Caco-2 (cell line): Measurements from ENCODE around the gene GID8. TPM values are rescaled to one million over a fixed set of nuclear protein-coding genes. Genes with fewer than 3 reads are reported as not detected.
A peak's percentile ranks its signal among the peaks of the same experiment; 100 is the strongest.

Source experiments
- BruUV-seq: library from RNA; stranded (reverse); fragments of 400-500 nt; replicated peaks from 2 replicates; lab custom pipeline; 2021; lab: Mats Ljungman, UMichigan
- CTCF ChIA-PET: fragments of 300-600 bp; sonication (Branson Sonifier 250); formaldehyde crosslinking; loops from one replicate; lab custom pipeline; 2022; ENCODE audit warnings: antibody characterized with exemption; lab: Charles Lee
- POLR2A ChIA-PET: fragments of 300-600 bp; sonication (Branson Sonifier 250); formaldehyde crosslinking; loops from one replicate; lab custom pipeline; 2022; ENCODE audit warnings: antibody characterized with exemption; lab: Charles Lee
- DNase-seq, 2 experiments: peaks; one replicate each; pipeline versions ENCODE4 v3.0.0 to v3.0.0-alpha.2; 2020 to 2022
- H3K27me3 ChIP-seq: replicated peaks from 2 replicates; pipeline ENCODE4 v1.6.0; 2011; ENCODE audit warnings: low read length; ENCODE audit not compliant: control insufficient read depth, insufficient read depth
- H3K36me3 ChIP-seq: 2 replicates; pipeline ENCODE4 v1.5.1; 2011; ENCODE audit warnings: low read length; ENCODE audit not compliant: control insufficient read depth, insufficient read depth
- H3K4me1 ChIP-seq: fragments of 250-450 bp; sonication (Bioruptor Pico); 2 replicates; pipeline ENCODE4 v1.5.1; 2020; ENCODE audit warnings: mild to moderate bottlenecking
- H3K4me3 ChIP-seq: 2 replicates; pipeline ENCODE4 v1.5.1; 2011; ENCODE audit warnings: low read depth, mild to moderate bottlenecking, control low read depth, low read length
- H3K9me3 ChIP-seq: fragments of 250-450 bp; sonication (Bioruptor Pico); 2 replicates; pipeline ENCODE4 v1.5.1; 2020; ENCODE audit warnings: mild to moderate bottlenecking, moderate library complexity
- H3K27ac Mint-ChIP-seq: one replicate; pipeline ENCODE4 v1.8.0; 2022; ENCODE audit warnings: mixed read lengths; ENCODE audit not compliant: unreplicated experiment
- H3K27me3 Mint-ChIP-seq: one replicate; pipeline ENCODE4 v1.8.0; 2022; ENCODE audit warnings: mixed read lengths; ENCODE audit not compliant: insufficient read depth, unreplicated experiment
- H3K36me3 Mint-ChIP-seq: one replicate; pipeline ENCODE4 v1.8.0; 2022; ENCODE audit warnings: mild to moderate bottlenecking, mixed read lengths; ENCODE audit not compliant: insufficient read depth, unreplicated experiment
- H3K4me1 Mint-ChIP-seq: one replicate; pipeline ENCODE4 v1.8.0; 2022; ENCODE audit warnings: low read depth, mixed read lengths; ENCODE audit not compliant: unreplicated experiment
- H3K4me3 Mint-ChIP-seq: one replicate; pipeline ENCODE4 v1.8.0; 2022; ENCODE audit warnings: mild to moderate bottlenecking, moderate library complexity, mixed read lengths; ENCODE audit not compliant: unreplicated experiment
- H3K9me3 Mint-ChIP-seq: one replicate; pipeline ENCODE4 v1.8.0; 2022; ENCODE audit warnings: mixed read lengths; ENCODE audit not compliant: unreplicated experiment
- CTCF ChIP-seq, 2 experiments: fragments of 200-600 bp in 1 of 2; IDR thresholded peaks; 1 replicate in 1 of 2; 2 replicates in 1 of 2; pipeline versions ENCODE4 v1.5.1 to v1.8.0; 2011 to 2022; ENCODE audit warnings: antibody characterized with exemption in 1 of 2, control low read depth in 1 of 2, inconsistent platforms in 1 of 2, low read depth in 1 of 2, low read length in 1 of 2, mild to moderate bottlenecking in 1 of 2, moderate library complexity in 1 of 2; ENCODE audit not compliant: insufficient read depth in 1 of 2, severe bottlenecking in 1 of 2, unreplicated experiment in 1 of 2
- intact Hi-C: fragments of 100-400 bp; cut with micrococcal nuclease; formaldehyde crosslinking; loops from one replicate; pipeline ENCODE4 v1.10.0; 2022; ENCODE audit not compliant: unreplicated experiment
- total RNA-seq: library from RNA; stranded (reverse); gene quantifications from 2 replicates; pipeline ENCODE4 v1.2.3, GENCODE V29; 2022

GID8 gene
- total RNA-seq, 1 experiment from 2014 or later = 133 TPM

DNA sequence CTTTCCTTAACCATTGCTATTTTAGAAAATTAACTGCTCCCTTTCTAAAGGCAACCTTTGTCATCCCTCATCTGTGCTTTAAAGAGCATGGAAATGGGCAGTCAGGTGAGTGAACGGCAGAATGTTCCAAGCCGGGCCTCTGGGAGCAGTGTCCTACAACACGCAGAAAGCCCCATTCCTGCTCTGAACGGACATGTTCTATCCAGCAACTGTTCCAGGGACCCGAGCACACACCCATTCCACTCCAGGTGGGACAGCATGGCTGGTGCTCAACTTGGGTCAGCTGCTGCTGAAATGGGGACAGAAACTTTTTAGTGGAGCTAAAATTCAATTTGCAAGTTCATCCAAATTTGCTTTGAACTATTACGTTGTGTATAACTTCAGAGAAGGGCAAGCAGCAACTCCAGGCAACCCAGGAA lies 38.3 kb upstream of the GID8 start:
- H3K36me3 ChIP-seq = peaks cover 13% of the 10 kb centered on the region
- ChIA-PET POLR2A (interaction anchor here (0.6 kb wide), 1 partner anchor 28 kb away, joined by 5 read pairs; no protein-coding TSS in a partner anchor), CTCF (no interaction called here)
- Mint-ChIP-seq H3K9me3 (no peaks in the 10 kb centered on the region), H3K36me3 (peaks cover 100% of the 10 kb centered on the region), H3K4me1 (peaks cover 28% of the 10 kb centered on the region), H3K4me3 (no peak overlapping the region), H3K27ac (peak overlapping the region; percentile 82), H3K27me3 (no peaks in the 10 kb centered on the region)
- BruUV-seq = no TSS peak
- no peak overlapping the region for H3K4me3 ChIP-seq
- no peak for TF ChIP-seq CTCF (IDR thresholded peaks at IDR 0.05; ENCODE audit: insufficient read depth in 1 of 2, low read depth in 1 of 2, low read length in 1 of 2, severe bottlenecking in 1 of 2, unreplicated experiment in 1 of 2)
- DNase-seq = no peak
- intact Hi-C loops = loop anchor here (1.0 kb wide), 4 partner anchors 22 to 110 kb away; no protein-coding TSS in a partner anchor
- H3K9me3 ChIP-seq = no peaks in the 10 kb centered on the region
- H3K27me3 ChIP-seq = no peaks in the 10 kb centered on the region
- peaks cover 13% of the 10 kb centered on the region for H3K4me1 ChIP-seq

DNA sequence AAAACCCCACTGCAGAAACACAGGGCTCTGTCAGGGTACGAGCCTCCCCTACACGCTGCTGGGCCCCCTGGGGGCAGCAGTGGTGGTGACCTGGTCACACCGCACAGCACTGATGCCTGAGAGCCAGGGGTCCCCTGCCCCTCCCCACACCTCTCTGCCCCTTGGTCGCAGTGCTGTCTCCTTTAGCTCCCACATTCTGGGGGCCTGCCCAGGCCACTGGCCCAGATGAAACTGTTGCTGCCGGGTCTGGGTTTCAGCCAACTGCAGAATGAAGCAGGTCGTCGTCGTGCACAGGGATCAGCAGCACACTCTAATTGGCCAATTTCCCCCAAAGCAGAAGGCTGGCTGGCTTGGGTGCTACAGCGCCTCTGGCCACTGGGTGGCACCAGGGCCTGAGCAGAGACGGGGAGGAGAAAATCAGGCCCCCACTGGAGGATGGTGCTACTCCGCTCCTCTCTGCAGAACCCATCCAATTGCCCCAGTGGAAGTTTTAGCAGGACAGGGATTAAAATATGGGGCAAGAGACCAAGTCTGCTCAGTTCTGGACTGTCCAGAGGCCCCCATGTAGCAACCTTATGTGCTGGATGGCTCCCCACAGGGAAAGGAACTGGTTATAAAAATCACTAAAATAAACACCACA lies 37.8 kb upstream of the GID8 start:
- TF ChIP-seq CTCF (IDR thresholded peaks at IDR 0.05; ENCODE audit: insufficient read depth in 1 of 2, low read depth in 1 of 2, low read length in 1 of 2, severe bottlenecking in 1 of 2, unreplicated experiment in 1 of 2) = peak; percentile 99 to 100
- no peaks in the 10 kb centered on the region for H3K27me3 ChIP-seq
- intact Hi-C loops = loop anchor here (1.0 kb wide), 4 partner anchors 21 to 109 kb away; no protein-coding TSS in a partner anchor
- H3K27ac Mint-ChIP-seq = peak overlapping the region; percentile 82
- ChIA-PET CTCF (interaction anchor here (0.5 to 2.6 kb wide), 6 partner anchors 13 to 109 kb away, joined by 3 to 13 read pairs (median 3); no protein-coding TSS in a partner anchor), POLR2A (no interaction called here)
- no peaks in the 10 kb centered on the region for H3K27me3 Mint-ChIP-seq
- peaks cover 14% of the 10 kb centered on the region for H3K36me3 ChIP-seq
- peaks cover 100% of the 10 kb centered on the region for H3K36me3 Mint-ChIP-seq
- no peaks in the 10 kb centered on the region for H3K9me3 Mint-ChIP-seq
- H3K4me1 Mint-ChIP-seq = peaks cover 28% of the 10 kb centered on the region
- H3K9me3 ChIP-seq = no peaks in the 10 kb centered on the region
- H3K4me3 Mint-ChIP-seq = peak overlapping the region; percentile 28
- BruUV-seq = no TSS peak
- no peak overlapping the region for H3K4me3 ChIP-seq
- DNase-seq = peak; percentile 87 to 92
- H3K4me1 ChIP-seq = peaks cover 13% of the 10 kb centered on the region

DNA sequence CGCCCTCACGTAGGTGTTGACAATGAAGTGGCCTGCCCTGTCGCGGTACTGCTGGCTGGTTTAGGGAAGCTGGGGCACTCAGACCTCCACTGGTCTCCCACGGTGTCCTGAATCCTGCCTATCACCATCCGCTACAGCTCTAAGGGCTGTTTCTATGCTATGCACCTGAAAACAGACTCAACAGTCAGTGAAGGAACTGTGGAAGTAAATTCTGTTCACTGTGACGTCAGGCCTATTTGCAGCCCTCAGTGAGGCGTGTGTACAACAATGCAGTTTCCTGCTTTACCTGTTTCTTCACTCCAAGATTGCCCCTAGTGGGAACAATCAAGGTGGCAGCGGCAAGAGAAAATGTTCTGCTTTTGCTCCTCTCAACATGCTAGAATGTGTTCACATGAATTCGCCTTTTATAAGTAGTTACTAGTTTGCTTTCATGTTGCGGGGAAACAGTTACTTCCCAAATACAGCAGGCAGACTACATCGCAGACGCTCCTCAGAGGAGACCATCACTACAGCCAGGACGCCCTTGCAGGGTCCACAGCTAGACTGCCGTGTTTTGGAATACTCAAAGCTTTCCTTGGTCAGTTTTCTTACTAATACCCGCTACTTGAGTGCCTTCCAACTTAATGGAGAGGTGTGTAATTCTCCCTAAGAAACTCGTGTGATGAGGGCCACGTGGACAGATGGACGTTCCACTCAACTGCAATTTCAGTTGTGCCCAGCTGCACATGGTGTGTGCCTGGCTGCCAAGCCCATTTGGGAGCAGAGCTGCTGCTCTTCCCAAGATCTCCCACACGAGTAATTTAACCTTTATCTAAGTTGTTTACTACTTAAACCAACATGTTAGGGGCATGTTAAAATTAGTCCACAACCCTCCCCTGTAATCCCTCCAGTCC lies 37.0 kb upstream of the GID8 start:
- POLR2A ChIA-PET = no interaction called here
- Mint-ChIP-seq H3K4me3 (peak overlapping the region; percentile 28), H3K36me3 (peaks cover 100% of the 10 kb centered on the region), H3K9me3 (no peaks in the 10 kb centered on the region), H3K27ac (peak overlapping the region; percentile 82), H3K27me3 (no peaks in the 10 kb centered on the region), H3K4me1 (peaks cover 28% of the 10 kb centered on the region)
- peaks cover 13% of the 10 kb centered on the region for H3K4me1 ChIP-seq
- peaks cover 18% of the 10 kb centered on the region for H3K36me3 ChIP-seq
- H3K27me3 ChIP-seq = no peaks in the 10 kb centered on the region
- H3K4me3 ChIP-seq = no peak overlapping the region
- no TSS peak for BruUV-seq
- DNase-seq = peak; percentile 78 to 81
- no peaks in the 10 kb centered on the region for H3K9me3 ChIP-seq
- TF ChIP-seq CTCF (IDR thresholded peaks at IDR 0.05; ENCODE audit: insufficient read depth in 1 of 2, low read depth in 1 of 2, low read length in 1 of 2, severe bottlenecking in 1 of 2, unreplicated experiment in 1 of 2) = peak; percentile 16 to 75
- CTCF ChIA-PET = interaction anchor here (0.5 to 2.6 kb wide), 11 partner anchors 8 to 211 kb away, joined by 3 to 13 read pairs (median 3); no protein-coding TSS in a partner anchor
- intact Hi-C loops = loop anchor here (1.0 kb wide), 4 partner anchors 20 to 108 kb away; no protein-coding TSS in a partner anchor
